H9 (cell line): ENCODE data around the gene KRTAP1-5. TPM values are rescaled to one million over a fixed set of nuclear protein-coding genes. Genes with fewer than 3 reads are reported as not detected.

Source experiments
- DNase-seq: peaks from one replicate; pipeline ENCODE4 v3.0.0-alpha.2; 2017
- H2AFZ ChIP-seq: one replicate; pipeline ENCODE4 v1.6.1; 2013; ENCODE audit warnings: mild to moderate bottlenecking, low read length, control low read depth, moderate library complexity
- H2AK5ac ChIP-seq: 2 replicates; pipeline ENCODE4 v1.6.1; 2013; ENCODE audit warnings: low read length, control low read depth, mixed read lengths; ENCODE audit not compliant: insufficient read length
- H2BK120ac ChIP-seq: one replicate; pipeline ENCODE4 v1.6.1; 2013; ENCODE audit warnings: low read depth, mild to moderate bottlenecking, low read length, control low read depth, inconsistent platforms; ENCODE audit not compliant: poor library complexity, severe bottlenecking
- H2BK12ac ChIP-seq: 2 replicates; pipeline ENCODE4 v1.6.1; 2013; ENCODE audit warnings: low read length, control low read depth, mixed read lengths, low read depth; ENCODE audit not compliant: insufficient read length
- H2BK15ac ChIP-seq: 2 replicates; pipeline ENCODE4 v1.6.1; 2013; ENCODE audit warnings: low read depth, low read length, control low read depth
- H2BK20ac ChIP-seq: one replicate; pipeline ENCODE4 v1.6.1; 2013; ENCODE audit warnings: low read depth, mild to moderate bottlenecking, low read length, control low read depth, inconsistent platforms; ENCODE audit not compliant: poor library complexity, severe bottlenecking
- H2BK5ac ChIP-seq: 2 replicates; pipeline ENCODE4 v1.6.1; 2013; ENCODE audit warnings: low read length, control low read depth, mixed read lengths; ENCODE audit not compliant: insufficient read length
- H3K14ac ChIP-seq: 2 replicates; pipeline ENCODE4 v1.6.1; 2013; ENCODE audit warnings: low read length, control low read depth; ENCODE audit not compliant: insufficient read depth
- H3K18ac ChIP-seq: 2 replicates; pipeline ENCODE4 v1.6.1; 2013; ENCODE audit warnings: low read depth, mild to moderate bottlenecking, mixed read lengths, low read length, control low read depth; ENCODE audit not compliant: insufficient read length
- H3K23ac ChIP-seq: 2 replicates; pipeline ENCODE4 v1.6.1; 2013; ENCODE audit warnings: low read length, control low read depth, mixed read lengths, low read depth; ENCODE audit not compliant: insufficient read length
- H3K23me2 ChIP-seq: 2 replicates; pipeline ENCODE4 v1.6.1; 2013; ENCODE audit warnings: low read depth, mild to moderate bottlenecking, mixed read lengths, low read length, control low read depth; ENCODE audit not compliant: insufficient read length, poor library complexity, severe bottlenecking
- H3K27ac ChIP-seq: 2 replicates; pipeline ENCODE4 v1.5.1; 2013; ENCODE audit warnings: low read length, control low read depth, mixed read lengths, low read depth; ENCODE audit not compliant: insufficient read length
- H3K27me3 ChIP-seq: 2 replicates; pipeline ENCODE4 v1.6.1; 2013; ENCODE audit warnings: low read length, control low read depth, inconsistent platforms; ENCODE audit not compliant: insufficient read depth
- H3K4ac ChIP-seq: 2 replicates; pipeline ENCODE4 v1.6.1; 2013; ENCODE audit warnings: low read depth, mild to moderate bottlenecking, control low read depth, inconsistent platforms, low read length, moderate library complexity
- H3K4me1 ChIP-seq: 2 replicates; pipeline ENCODE4 v1.6.1; 2013; ENCODE audit warnings: low read length, control low read depth, inconsistent platforms; ENCODE audit not compliant: insufficient read depth
- H3K4me2 ChIP-seq: 2 replicates; pipeline ENCODE4 v1.6.1; 2013; ENCODE audit warnings: low read length, control low read depth, mixed read lengths; ENCODE audit not compliant: insufficient read length, insufficient read depth
- H3K56ac ChIP-seq: 2 replicates; pipeline ENCODE4 v1.6.1; 2013; ENCODE audit warnings: low read depth, mild to moderate bottlenecking, mixed read lengths, low read length, control low read depth; ENCODE audit not compliant: insufficient read length
- H3K79me1 ChIP-seq: 2 replicates; pipeline ENCODE4 v1.6.1; 2013; ENCODE audit warnings: low read depth, mild to moderate bottlenecking, moderate library complexity, low read length, control low read depth, inconsistent platforms; ENCODE audit not compliant: insufficient read depth, poor library complexity, severe bottlenecking
- H3K79me2 ChIP-seq: 2 replicates; pipeline ENCODE4 v1.6.1; 2013; ENCODE audit warnings: low read length, control low read depth, inconsistent platforms; ENCODE audit not compliant: insufficient read depth
- H3K9ac ChIP-seq: 2 replicates; pipeline ENCODE4 v1.6.1; 2013; ENCODE audit warnings: low read length, control low read depth, mixed read lengths; ENCODE audit not compliant: insufficient read length; ENCODE audit errors: extremely low read depth
- H3K9me3 ChIP-seq: one replicate; pipeline ENCODE4 v1.6.1; 2013; ENCODE audit warnings: low read depth, low read length, inconsistent platforms; ENCODE audit not compliant: control insufficient read depth
- H3T11ph ChIP-seq: one replicate; pipeline ENCODE4 v1.6.1; 2013; ENCODE audit warnings: mild to moderate bottlenecking, low read length, control low read depth, inconsistent platforms
- H4K20me1 ChIP-seq: one replicate; pipeline ENCODE4 v1.6.1; 2013; ENCODE audit not compliant: control insufficient read depth, insufficient read length, insufficient read depth
- H4K5ac ChIP-seq: 2 replicates; pipeline ENCODE4 v1.6.1; 2013; ENCODE audit warnings: low read depth, mild to moderate bottlenecking, mixed read lengths, low read length, control low read depth; ENCODE audit not compliant: insufficient read length
- H4K8ac ChIP-seq: replicated peaks from 2 replicates; pipeline ENCODE4 v1.6.1; 2013; ENCODE audit warnings: low read length, control low read depth, mixed read lengths, low read depth; ENCODE audit not compliant: insufficient read length
- H4K91ac ChIP-seq: 2 replicates; pipeline ENCODE4 v1.6.1; 2013; ENCODE audit warnings: low read depth, mild to moderate bottlenecking, moderate library complexity, mixed read lengths, low read length, control low read depth; ENCODE audit not compliant: insufficient read length
- H3K27ac Mint-ChIP-seq, 3 experiments: 2 replicates in 2 of 3; 3 replicates in 1 of 3; pipeline ENCODE4 v1.8.0; 2020 to 2021; ENCODE audit warnings: mixed read lengths in 3 of 3, mild to moderate bottlenecking in 1 of 3, moderate library complexity in 1 of 3
- H3K27me3 Mint-ChIP-seq: 2 replicates; pipeline ENCODE4 v1.8.0; 2021; ENCODE audit warnings: low read depth, mild to moderate bottlenecking, moderate library complexity, mixed read lengths
- H3K36me3 Mint-ChIP-seq, 3 experiments: 2 replicates in 2 of 3; 3 replicates in 1 of 3; pipeline ENCODE4 v1.8.0; 2020 to 2021; ENCODE audit warnings: low read depth in 3 of 3, mixed read lengths in 3 of 3; ENCODE audit not compliant: insufficient read depth in 1 of 3
- H3K4me1 Mint-ChIP-seq, 2 experiments: 2 replicates each; pipeline ENCODE4 v1.8.0; 2020; ENCODE audit warnings: mixed read lengths in 2 of 2
- H3K4me3 Mint-ChIP-seq, 2 experiments: 2 replicates in 1 of 2; 3 replicates in 1 of 2; pipeline ENCODE4 v1.8.0; 2020 to 2021; ENCODE audit warnings: mild to moderate bottlenecking in 2 of 2, mixed read lengths in 2 of 2, moderate library complexity in 1 of 2
- H3K9me3 Mint-ChIP-seq, 2 experiments: 2 replicates in 1 of 2; 3 replicates in 1 of 2; pipeline ENCODE4 v1.8.0; 2020; ENCODE audit warnings: mild to moderate bottlenecking in 2 of 2, mixed read lengths in 2 of 2, moderate library complexity in 1 of 2
- CTCF ChIP-seq: fragments of 200-600 bp; sonication (generic); conservative IDR thresholded peaks from 3 replicates; pipeline ENCODE4 v1.8.0; 2021; ENCODE audit warnings: antibody characterized with exemption, mild to moderate bottlenecking
- WGBS: extraction: QIAGEN DNeasy Blood & Tissue Kit; methylation state at CpG from one replicate; pipeline ENCODE4 v1.1.7; 2013; ENCODE audit warnings: missing lambda C conversion rate, low lambda C conversion rate, mixed read lengths; ENCODE audit not compliant: insufficient read length; ENCODE audit errors: extremely low coverage; 5-methylcytosine and 5-hydroxymethylcytosine counted together
- total RNA-seq: library from RNA; stranded (reverse); gene quantifications from 2 replicates; pipeline ENCODE4 v1.2.1, GENCODE V29; 2021

Gene KRTAP1-5
- total RNA-seq, 1 experiment from 2014 or later: not detected

GRCh38 chr17:40992666-40993065 lies 34.3 kb downstream of the KRTAP1-5 start:
- no peak overlapping the region for H2BK120ac ChIP-seq
- no peak overlapping the region for H3K23ac ChIP-seq
- H3K9ac ChIP-seq: no peak overlapping the region
- H3T11ph ChIP-seq: no peak overlapping the region
- no peaks in the 10 kb centered on the region for H3K79me2 ChIP-seq
- DNase-seq: no peak
- no peak overlapping the region for H2BK5ac ChIP-seq
- no peak overlapping the region for H2AK5ac ChIP-seq
- no peaks in the 10 kb centered on the region for H4K20me1 ChIP-seq
- TF ChIP-seq CTCF: no peak
- no peaks in the 10 kb centered on the region for H3K23me2 ChIP-seq
- H2BK15ac ChIP-seq: no peak overlapping the region
- H4K8ac ChIP-seq: no peak overlapping the region
- no peak overlapping the region for H3K27ac ChIP-seq
- no peak overlapping the region for H2AFZ ChIP-seq
- H3K4me1 ChIP-seq: no peaks in the 10 kb centered on the region
- H3K9me3 ChIP-seq: no peaks in the 10 kb centered on the region
- no peak overlapping the region for H3K4ac ChIP-seq
- no peaks in the 10 kb centered on the region; a peak in 1 of 7 replicates for H3K36me3 Mint-ChIP-seq
- no peaks in the 10 kb centered on the region; the same call in 1 of the 2 replicates for H3K27me3 Mint-ChIP-seq
- H3K27me3 ChIP-seq: no peaks in the 10 kb centered on the region
- H3K14ac ChIP-seq: no peak overlapping the region
- H3K4me2 ChIP-seq: no peak overlapping the region
- no peak overlapping the region for H3K18ac ChIP-seq
- H3K27ac Mint-ChIP-seq: no peak overlapping the region
- H3K4me1 Mint-ChIP-seq: peaks cover 0 to 3% of the 10 kb centered on the region in 2 experiments; a peak in 1 of 4 replicates
- no peak overlapping the region for H4K91ac ChIP-seq
- H2BK20ac ChIP-seq: no peak overlapping the region
- H3K56ac ChIP-seq: no peak overlapping the region
- H3K9me3 Mint-ChIP-seq: no peaks in the 10 kb centered on the region
- H3K79me1 ChIP-seq: no peaks in the 10 kb centered on the region
- H2BK12ac ChIP-seq: no peak overlapping the region
- no peak overlapping the region for H3K4me3 Mint-ChIP-seq
- H4K5ac ChIP-seq: no peak overlapping the region
- WGBS: no CpG with 5 or more reads among the region's 3 CpGs
